Regular cardiac myocyte (primary cell): ENCODE results near the gene TMEM238L. TPM values are rescaled to one million over a fixed set of nuclear protein-coding genes. Genes with fewer than 3 reads are reported as not detected.

ENCODE experiments used
- total RNA-seq: library from RNA; depleted of rRNA; stranded (reverse); fragments of >200 nt; gene quantifications from 2 replicates; pipeline ENCODE4 v1.2.3, GENCODE V29; 2014

Gene TMEM238L
- total RNA-seq = not detected in 2 replicates

GRCh38 chr17:10803830-10804475 lies at the start of gene TMEM238L:
TMEM238L (minus strand) TSS chr17:10804099; CDS start chr17:10803963, 136 bp downstream.

GRCh38 chr17:10837921-10838320 lies 34.0 kb upstream of the TMEM238L start, which contains the start of gene PIRT:
PIRT (minus strand) TSS chr17:10838087; CDS start chr17:10825645, 12,442 bp downstream.

Other genes starting within 250 kb of the TMEM238L start
- gene MYH3, start 146.8 kb downstream of the TMEM238L start, total RNA-seq = 0.38 and 0.85 TPM in 2 replicates
- gene SCO1, start 106.6 kb downstream of the TMEM238L start, total RNA-seq = 19.4 and 23.6 TPM in 2 replicates
- 9.8 and 18.9 TPM in 2 replicates for gene ADPRM, start 106.5 kb downstream of the TMEM238L start, total RNA-seq
- gene TMEM220, start 74.1 kb downstream of the TMEM238L start, total RNA-seq = 1.1 and 2.5 TPM in 2 replicates
- gene PIRT, start 34.0 kb upstream of the TMEM238L start, total RNA-seq = not detected in 2 replicates